ENCODE results near the gene TCF7L2.

Gene TCF7L2

DNA sequence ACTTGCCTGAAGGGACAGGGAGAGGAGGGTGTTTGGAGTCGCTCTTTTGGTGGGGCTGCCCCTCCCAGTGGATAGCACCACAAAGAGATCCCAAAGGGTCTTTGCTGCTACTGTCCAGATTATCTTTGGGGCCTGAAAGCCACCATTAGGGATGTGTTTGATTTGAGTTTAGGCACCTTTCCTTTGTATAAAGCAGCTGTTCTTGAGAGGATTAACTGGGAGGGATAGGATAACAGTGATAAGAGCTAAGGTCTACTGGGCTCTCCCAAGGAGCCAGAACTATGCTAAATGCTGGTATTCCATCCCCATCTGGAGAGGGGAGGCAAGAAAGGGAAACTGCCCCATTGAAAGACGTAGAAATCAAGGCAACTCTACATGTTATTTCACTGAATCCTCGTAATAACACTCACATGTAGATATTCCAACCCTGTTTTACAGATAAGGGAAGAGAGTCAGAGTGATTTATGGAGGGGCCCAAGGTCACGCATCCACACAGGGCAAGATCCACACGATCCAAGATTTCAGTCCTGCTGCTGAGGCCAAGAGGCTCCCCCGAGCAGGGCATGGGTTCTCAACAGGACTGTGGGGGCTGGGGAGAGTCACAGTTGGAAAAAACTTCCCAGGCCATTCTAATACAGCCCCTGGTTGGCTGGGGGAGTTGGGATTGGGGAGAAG is 11.1 kb upstream of the TCF7L2 start:
- DNase-seq (ENCODE audit: low read depth) = no peak
- no peak overlapping the region for H3K4me3 ChIP-seq (ENCODE audit: low read depth, low read length)

DNA sequence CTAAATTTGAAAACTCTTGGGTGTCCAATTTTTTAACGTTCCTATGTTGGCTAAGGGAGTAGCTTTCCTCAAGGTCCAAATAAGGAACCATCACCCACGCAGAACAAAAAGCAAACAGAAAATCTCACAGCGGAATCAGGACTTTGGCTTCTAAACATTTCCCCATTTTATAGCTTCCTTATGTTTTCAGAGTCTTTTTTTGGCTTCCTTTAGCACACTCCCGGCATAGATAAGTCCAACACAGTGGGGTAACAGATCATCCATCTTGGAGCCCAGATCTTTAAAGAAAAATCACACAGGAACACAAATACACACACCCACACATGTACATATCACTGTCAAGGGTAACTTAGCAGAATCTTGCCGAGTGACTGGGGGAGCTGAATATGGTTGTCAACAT is 4.2 kb upstream of the TCF7L2 start:
- no peak overlapping the region for H3K4me3 ChIP-seq (ENCODE audit: low read depth, low read length)
- DNase-seq (ENCODE audit: low read depth) = no peak

DNA sequence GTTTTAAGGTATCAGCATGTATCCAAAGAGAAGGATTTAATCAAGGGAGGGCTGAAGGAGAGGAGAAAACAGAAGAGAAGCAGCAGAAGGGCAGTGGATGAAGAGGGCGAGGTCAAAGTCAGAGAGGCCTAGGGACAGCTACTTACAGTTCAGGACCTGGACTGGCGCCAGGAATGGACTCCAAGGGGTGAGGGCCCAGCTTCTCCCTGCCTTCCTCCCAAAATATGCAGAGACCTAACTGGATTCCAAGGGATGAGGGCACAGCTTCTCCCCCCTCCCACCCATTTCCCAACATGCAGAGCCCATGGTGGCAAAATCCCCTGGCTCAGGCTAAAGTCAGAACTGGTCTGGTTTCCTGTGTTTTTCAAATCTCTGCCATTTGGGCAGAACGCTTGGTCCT is 3.4 kb upstream of the TCF7L2 start:
- no peak overlapping the region for H3K4me3 ChIP-seq (ENCODE audit: low read depth, low read length)
- no peak for DNase-seq (ENCODE audit: low read depth)

DNA sequence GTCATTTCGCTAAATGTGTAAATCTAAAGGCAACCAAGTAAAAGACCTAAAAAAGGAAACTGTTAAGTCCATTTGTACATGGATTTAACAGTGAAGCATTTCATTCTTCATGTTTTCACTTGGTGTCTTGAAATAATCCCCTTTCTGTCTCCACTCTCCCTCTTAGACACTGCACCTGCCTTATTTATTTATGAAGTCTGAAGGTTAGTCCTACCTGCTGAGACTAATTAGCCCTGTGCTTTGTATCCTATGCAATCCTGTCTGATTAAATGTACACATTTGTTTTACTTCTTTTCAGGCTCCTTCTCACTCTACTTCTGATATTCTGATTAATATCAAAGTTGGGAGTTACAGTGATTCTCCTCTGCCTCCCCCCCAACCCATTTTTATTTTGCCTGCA is 1.9 kb upstream of the TCF7L2 start:
- no peak for DNase-seq (ENCODE audit: low read depth)
- H3K4me3 ChIP-seq (ENCODE audit: low read depth, low read length) = no peak overlapping the region

DNA sequence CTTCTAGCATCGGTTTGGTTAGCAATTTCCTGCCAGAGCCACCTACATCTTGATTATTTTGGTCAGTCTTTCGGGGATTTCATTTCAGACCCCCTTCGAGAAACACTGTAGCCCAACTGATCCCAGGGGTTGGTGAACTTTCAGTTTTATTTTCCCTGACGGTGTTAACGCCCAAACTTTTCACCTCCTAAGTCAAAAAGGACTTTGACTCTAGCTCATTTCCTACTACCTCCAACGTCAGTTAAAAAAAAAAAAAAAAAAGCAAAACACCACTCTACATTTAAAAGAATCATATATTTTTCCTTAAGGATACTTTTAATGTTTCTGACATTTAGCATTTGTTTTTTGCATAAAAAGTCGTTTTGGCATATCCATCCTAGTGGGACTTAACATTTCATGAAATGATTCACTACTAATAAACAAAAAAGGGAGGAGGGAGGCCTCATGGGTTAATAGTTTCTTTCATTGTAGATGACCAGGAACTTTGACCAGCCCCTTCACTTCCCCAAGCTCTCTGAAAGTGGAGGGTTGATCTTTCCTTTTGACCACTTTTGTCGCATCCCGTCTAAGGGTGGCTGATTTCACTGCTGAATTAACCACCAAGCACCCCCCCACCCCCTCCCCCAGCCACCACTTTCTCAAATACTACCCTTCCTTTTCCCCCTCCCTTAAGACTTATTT is 764 bp upstream of the TCF7L2 start:
- peak overlapping the region; percentile 33 for H3K4me3 ChIP-seq (ENCODE audit: low read depth, low read length)
- no peak for DNase-seq (ENCODE audit: low read depth)

DNA sequence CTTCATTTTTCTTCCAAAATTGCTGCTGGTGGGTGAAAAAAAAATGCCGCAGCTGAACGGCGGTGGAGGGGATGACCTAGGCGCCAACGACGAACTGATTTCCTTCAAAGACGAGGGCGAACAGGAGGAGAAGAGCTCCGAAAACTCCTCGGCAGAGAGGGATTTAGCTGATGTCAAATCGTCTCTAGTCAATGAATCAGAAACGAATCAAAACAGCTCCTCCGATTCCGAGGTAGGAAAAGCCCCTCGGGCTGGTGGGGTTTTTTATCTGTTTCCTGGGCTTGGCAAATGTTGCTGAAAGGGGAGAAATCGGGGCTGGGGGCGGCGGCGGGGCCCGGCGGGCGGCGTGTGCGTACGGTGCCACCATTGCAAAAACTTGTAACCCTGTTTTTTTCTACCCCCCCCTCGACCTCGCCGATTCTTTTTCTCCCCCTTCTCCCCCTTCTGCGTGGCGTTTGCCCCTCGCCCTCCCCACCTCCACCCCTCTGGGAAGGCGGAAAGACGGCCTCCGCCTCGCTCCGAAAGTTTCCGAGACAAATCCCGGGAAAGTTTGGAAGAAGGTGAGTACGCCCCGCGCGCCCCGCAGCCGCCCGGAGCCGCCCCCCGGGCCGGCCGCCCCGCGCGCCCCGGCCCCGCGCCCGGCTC is 789 bp downstream of the TCF7L2 start:
- H3K4me3 ChIP-seq (ENCODE audit: low read depth, low read length) = peak overlapping the region; percentile 61
- DNase-seq (ENCODE audit: low read depth) = no peak

DNA sequence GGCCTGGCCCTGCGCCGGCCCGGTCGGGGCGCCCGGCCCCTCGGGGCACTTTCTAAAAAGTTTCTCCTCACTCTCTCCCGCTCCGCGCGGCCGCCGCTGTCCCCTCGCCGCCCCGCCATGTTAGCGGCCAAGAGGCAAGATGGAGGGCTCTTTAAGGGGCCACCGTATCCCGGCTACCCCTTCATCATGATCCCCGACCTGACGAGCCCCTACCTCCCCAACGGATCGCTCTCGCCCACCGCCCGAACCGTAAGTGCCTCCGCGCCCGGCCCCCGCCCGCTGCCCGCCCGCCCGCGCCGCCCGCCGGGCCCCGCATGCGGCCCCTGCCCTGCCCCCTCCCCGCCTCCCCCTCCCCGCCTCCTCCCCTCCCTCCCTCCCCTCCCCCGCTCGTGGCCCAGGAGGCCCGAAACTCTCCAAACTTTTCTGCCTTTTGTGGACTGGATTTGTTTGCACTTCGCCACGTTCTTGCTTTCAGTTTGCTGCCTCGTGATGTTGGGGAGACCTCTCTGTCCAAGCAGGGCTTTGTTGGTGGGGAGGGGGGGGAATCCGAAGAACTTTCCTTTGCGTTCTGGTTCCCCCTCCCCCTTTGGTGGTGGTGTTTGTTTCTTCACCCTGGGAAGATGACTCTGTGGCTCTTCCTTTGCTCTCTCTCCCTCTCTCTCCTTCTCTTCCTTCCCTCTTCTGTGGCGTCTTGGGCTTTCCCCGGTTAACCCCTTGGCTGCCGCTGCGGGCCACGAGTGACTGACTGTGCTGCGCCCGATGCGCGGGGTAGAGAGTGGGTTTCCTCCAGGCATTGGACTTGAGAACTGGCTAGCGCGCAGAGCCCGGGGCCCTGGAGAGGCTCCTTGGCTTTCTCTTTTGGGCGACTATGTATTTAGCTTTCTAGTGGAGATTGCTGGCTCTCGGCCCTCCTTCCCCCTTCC is 1.6 kb downstream of the TCF7L2 start:
- DNase-seq (ENCODE audit: low read depth) = peak; percentile 58

DNA sequence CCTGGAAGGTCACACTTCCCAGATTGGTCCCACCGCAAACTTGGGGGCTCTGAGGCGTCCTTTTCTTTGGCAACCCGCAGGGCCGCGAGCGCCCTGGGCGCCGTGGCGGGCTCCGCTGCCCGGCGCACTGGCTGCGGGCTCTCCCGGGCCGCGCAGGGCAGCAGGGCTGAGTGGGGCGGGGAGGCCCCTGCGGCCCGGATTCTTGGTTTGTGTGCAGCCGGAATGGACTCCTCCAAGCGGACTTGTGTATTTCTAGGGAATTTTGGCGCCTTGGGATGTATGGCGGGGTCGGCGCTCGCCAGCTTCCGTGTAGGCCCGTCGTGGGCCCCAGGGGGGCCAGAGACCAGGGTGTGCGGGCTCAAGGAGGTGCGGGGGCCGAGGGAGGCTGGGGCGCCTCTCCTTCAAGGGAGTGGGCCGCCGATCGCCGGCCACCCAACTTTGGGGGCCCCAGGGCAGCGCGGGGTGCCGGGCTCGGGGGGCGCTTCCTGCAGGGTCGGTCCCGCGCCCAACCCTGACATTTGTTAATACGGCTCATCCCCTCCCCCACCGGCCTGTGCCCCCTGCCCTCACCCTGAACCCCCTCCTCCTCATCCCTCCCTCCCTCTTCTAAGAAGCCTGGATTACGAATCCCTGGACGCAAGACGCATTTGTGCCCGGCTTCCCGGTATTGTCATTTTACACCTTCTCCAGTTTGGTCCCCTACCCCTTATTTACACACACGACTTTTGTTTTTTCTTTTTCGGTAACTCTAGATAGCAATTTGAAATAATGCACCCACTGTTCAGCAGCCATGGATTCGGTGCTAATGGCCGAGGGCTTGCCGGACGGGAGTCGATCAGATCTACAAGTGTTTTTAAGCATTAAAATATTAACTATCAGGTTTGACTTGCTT is 2.5 kb downstream of the TCF7L2 start:
- DNase-seq (ENCODE audit: low read depth) = no peak
- H3K4me3 ChIP-seq (ENCODE audit: low read depth, low read length) = peak overlapping the region; percentile 61

More for the DNA sequence above, 1.6 kb downstream of the TCF7L2 start:
- peak overlapping the region; percentile 61 for H3K4me3 ChIP-seq (ENCODE audit: low read depth, low read length)

DNA sequence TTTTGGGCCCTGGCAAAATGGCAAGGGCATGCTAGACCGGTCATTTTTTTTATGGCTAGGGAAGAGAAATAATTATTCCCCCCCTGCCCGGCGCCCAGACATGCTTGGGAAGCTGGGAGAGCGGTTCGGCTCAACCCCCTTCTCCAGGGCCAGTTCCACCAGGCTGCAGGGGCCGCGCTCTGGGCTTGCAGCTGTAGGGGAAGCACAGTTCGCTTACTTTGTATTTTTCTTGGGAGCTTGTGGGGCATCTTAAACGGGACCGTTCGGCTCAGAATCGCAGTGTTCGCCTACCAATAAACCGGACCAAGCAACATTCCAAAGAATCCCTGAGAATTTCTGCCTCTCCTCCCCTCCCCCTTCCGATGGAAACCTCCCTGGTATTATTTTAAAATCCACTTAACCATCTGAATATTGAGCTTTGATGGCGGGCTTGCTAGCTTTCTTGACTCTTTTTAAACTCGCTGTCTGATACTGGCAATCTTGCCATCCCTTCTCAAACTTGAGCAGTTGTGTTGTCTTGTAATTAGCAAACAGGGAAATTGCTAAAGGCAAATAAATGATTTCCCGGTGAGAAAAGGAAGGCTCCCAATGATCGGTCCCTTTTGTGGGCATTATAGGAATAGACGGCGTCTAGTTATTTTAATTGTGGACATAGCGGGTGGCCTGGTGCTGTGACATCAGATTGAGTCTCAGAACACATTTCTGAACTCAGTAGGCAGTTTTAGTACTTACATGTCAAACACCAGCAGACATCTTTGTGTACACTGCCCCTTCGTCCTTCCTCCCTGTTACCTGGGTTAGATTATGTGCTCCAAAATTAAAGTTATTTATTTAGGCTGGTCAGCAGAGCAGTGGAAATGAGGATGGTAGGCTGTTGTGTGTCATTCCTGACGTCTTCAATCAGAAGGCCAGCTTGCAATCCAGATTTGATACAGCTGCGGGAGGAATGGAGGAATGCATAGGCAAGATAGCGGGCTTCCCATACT is 3.4 kb downstream of the TCF7L2 start:
- peak overlapping the region; percentile 61 for H3K4me3 ChIP-seq (ENCODE audit: low read depth, low read length)
- no peak for DNase-seq (ENCODE audit: low read depth)

DNA sequence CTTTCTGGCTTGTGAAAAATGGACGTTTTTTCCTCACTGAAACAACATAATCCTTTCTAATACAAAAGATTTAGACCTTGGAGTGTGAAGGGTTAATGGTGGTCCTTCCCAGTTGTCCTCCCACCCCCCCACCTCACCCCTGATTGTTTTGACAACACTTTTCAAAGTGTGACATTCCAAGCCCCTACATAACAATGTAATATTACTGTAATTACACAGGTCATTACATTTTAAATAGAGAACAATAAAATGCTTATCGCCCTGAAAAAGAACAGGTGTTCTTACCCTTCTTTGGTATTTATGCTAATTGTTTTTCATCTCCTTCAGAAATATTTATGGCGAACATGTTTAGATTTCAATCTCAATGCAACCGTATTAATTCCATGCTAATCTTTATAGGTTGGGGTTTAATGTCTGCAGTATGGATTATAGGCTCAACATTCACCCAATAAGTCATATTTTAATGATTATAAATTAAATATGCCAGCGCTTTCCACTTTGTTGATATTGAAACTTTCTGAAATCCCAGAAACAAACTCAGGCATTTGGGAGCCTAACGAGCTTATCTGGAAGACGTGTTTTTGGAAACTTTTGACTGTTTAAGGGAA is 5.0 kb downstream of the TCF7L2 start:
- peak overlapping the region; percentile 61 for H3K4me3 ChIP-seq (ENCODE audit: low read depth, low read length)
- no peak for DNase-seq (ENCODE audit: low read depth)

DNA sequence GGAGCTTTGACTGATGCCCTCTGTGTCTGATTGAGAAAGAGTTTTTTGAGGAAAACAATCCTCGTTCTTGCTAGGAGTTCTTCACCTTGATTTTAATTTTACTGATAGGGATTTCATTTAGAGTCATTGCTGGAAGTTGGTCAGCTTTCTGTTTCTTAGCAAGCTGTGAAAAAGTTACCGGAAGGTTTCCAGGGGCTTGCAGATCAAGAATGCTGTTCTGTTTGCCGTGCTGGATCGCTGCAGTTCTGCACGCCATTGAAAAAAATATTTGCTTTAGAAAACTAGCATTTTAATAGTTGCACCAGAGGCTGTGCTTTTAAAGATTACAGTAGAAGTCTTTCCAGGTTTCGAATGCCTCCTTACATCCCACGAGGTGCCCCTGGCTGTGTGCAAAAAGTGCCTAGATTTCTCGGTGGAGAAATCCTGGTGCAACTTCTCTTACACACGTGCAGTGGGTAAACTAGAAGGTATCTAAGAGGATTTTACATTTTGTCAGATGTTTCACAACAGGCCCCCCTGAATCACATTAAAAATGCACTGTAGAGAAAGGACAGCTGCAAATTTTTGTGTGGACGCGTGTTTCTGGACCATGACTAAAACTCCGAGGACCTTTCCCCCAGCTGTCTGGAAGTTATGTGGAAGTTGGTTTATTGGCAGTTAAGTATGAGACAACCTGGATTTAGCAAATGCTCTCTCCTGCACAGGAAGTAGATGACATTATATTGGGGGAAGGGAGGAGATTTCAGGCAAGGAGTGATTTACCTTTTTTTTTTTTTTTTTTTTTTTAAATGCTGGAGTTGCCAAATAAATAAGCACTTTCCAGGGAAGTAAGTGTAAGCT is 5.8 kb downstream of the TCF7L2 start:
- DNase-seq (ENCODE audit: low read depth) = peak; percentile 85
- peak overlapping the region; percentile 61 for H3K4me3 ChIP-seq (ENCODE audit: low read depth, low read length)

DNA sequence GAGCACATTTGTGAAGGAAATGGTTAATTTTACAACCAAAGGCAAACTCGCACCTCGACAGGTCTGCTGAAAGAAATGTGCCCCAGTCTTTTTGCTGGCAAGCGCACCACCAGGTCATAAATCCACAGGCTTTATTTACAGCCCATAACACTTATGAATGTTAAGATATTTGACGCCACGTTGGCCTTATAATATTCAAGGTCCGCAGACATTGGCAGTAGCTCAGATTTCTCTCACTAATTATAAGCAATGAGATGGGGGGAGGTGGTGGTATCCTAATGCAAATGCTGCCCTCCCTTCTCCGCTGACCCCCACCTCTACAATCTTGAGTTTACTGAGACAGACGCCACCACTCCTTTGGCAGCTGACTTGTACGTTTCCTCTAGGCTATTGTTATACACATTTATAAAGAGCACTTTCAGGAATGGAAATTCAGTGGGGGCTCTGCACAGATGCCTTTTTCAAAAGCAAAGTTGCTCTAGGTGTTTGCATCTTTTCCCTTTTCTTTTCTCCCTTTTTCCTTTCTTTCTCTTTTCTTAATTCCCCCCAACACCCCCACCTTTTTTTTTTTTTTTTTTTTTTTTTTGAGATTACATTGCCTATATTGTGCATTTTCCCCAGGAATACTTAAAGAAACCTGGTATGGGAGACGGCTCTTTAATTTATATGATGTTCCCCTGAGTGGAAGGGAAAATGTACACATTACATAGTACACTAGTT is 6.7 kb downstream of the TCF7L2 start:
- DNase-seq (ENCODE audit: low read depth) = no peak
- H3K4me3 ChIP-seq (ENCODE audit: low read depth, low read length) = no peak overlapping the region

DNA sequence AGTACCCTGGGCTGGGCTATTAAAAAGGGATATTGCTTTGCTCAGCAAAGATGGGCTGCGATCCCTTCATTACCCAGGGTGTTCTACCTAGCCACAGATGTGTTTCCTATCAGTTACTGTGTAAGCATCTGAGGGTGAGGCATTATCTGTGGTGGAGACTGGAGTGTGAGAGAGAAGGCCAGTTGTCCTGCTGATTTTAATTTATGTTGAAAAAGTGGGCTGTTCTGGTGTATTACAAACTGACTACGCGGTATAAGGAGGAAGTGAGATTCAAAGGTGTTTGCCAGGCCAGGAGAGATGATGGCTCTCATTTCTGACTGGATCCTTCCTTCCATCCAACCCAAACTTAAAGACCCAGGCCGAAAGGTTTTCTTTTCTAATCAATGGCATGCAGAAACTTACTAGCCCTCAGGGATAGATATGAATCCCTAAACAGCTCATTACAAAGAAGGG is 7.6 kb downstream of the TCF7L2 start:
- peak overlapping the region; percentile 19 for H3K4me3 ChIP-seq (ENCODE audit: low read depth, low read length)
- no peak for DNase-seq (ENCODE audit: low read depth)

DNA sequence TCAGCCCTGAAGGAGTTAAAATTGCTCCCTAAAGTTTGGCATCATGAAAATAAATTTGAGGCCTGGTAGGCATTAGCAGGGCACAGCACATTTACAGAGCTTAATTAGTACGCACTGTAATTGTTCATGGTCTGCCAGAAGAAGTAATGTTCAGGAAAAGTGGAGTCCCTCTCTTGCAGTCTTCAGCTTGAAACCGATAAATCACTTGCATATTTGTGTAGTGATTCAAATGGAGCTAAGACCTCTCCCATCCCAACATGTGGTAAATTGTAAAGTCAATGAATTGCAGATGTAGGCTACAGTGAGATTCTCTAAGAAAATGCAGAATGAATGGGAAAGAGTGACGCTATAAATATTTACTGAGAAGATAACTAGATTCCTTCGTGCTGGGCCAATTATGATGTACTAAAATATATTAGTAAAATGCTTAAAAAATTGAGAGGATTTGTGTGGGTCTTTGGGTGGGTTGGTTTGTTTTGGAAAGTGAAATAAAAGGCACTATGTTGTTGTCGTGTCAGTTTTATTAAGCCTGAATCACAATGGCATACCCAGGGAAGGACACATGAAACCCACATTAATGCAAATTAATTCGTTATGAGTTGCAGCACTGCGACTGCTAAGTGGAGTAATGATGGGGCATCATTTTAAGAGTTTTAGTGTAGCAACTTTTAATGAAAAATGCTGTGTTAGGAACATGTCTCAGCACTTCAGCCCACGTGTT is 8.4 kb downstream of the TCF7L2 start:
- H3K4me3 ChIP-seq (ENCODE audit: low read depth, low read length) = peak overlapping the region; percentile 19
- DNase-seq (ENCODE audit: low read depth) = peak; percentile 85

DNA sequence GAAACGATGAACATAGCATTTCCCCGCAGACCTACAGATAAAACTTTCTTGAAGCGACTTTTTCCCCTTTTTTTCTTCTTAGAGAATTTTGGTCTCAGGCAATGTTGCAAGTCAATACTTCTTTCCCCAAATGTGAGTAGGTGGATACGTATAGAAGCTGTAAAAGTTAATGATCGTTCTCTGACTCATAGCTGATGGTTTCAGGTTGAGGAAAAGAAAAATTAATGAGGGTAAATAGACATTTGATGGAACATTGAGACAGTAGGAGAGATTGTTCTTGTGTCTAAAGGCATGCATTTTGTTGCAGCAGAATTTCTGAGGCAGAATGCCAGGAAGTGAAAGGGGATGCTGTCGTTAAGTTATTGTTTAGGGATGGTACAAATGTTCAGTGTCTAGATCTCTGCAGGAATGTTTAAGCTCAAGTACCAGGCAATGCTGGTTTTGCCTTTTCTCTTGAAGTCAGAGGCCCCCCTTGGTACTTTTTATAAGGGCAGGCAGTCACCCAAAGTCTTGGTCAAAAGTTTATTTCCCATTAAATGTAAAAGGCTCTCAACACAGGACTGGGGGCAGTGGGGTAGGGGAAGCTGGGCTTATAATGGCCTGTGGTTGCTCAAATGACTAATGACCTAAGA is 9.3 kb downstream of the TCF7L2 start:
- DNase-seq (ENCODE audit: low read depth) = peak; percentile 90
- H3K4me3 ChIP-seq (ENCODE audit: low read depth, low read length) = no peak overlapping the region

Data from skeletal muscle cell (primary cell).